Measurements from ENCODE around the gene OXA1L. TPM values are rescaled to one million over a fixed set of nuclear protein-coding genes. Genes with fewer than 3 reads are reported as not detected.
A peak's percentile ranks its signal among the peaks of the same experiment; 100 is the strongest.
"Not testable (repeated sequence)": the region's sequence is repeated elsewhere in the genome, so short reads cannot be mapped to it uniquely, and the experiment has no call there.

The OXA1L gene
- polyA plus RNA-seq (ENCODE audit: insufficient read depth in 1 of 5, insufficient read length in 5 of 5, low replicate concordance in 1 of 5), result 100 to 1,000 TPM; 142 to 161 (median 150) TPM
- long read RNA-seq, donor 1, transcript OXA1L-201 (10 exons, 1,719 nt), result major isoform, 36 of 169 reads
- long read RNA-seq, donor 1, partial matches to known transcripts, result 129 of 169 reads
- long read RNA-seq, donor 1, other reads (novel, unspliced or antisense), result 0 of 169 reads
- long read RNA-seq, donor 2, transcript OXA1L-201 (10 exons, 1,719 nt), result major isoform, 23 of 58 reads
- long read RNA-seq, donor 2, partial matches to known transcripts, result 35 of 58 reads
- long read RNA-seq, donor 2, other reads (novel, unspliced or antisense), result 0 of 58 reads
- long read RNA-seq, donor 3, transcript OXA1L-201 (10 exons, 1,719 nt), result major isoform, 20 of 76 reads
- long read RNA-seq, donor 3, partial matches to known transcripts, result 52 of 76 reads
- long read RNA-seq, donor 3, other reads (novel, unspliced or antisense), result 0 of 76 reads
- long read RNA-seq, donor 4, transcript OXA1L-201 (10 exons, 1,719 nt), result major isoform, 30 of 61 reads
- long read RNA-seq, donor 4, partial matches to known transcripts, result 31 of 61 reads
- long read RNA-seq, donor 4, other reads (novel, unspliced or antisense), result 0 of 61 reads
- long read RNA-seq, donor 5, transcript OXA1L-201 (10 exons, 1,719 nt), result major isoform, 55 of 161 reads
- long read RNA-seq, donor 5, partial matches to known transcripts, result 100 of 161 reads
- long read RNA-seq, donor 5, other reads (novel, unspliced or antisense), result 0 of 161 reads
- long read RNA-seq, donor 6, transcript OXA1L-201 (10 exons, 1,719 nt), result major isoform, 54 of 152 reads
- long read RNA-seq, donor 6, transcript OXA1L-208 (3 exons, 1,224 nt), result minor isoform, 6 of 152 reads
- long read RNA-seq, donor 6, partial matches to known transcripts, result 92 of 152 reads
- long read RNA-seq, donor 6, other reads (novel, unspliced or antisense), result 0 of 152 reads
- long read RNA-seq, donor 7, transcript OXA1L-201 (10 exons, 1,719 nt), result major isoform, 18 of 36 reads
- long read RNA-seq, donor 7, partial matches to known transcripts, result 18 of 36 reads
- long read RNA-seq, donor 7, other reads (novel, unspliced or antisense), result 0 of 36 reads
- long read RNA-seq, donor 8, transcript OXA1L-201 (10 exons, 1,719 nt), result major isoform, 13 of 48 reads
- long read RNA-seq, donor 8, partial matches to known transcripts, result 34 of 48 reads
- long read RNA-seq, donor 8, other reads (novel, unspliced or antisense), result 0 of 48 reads

DNA sequence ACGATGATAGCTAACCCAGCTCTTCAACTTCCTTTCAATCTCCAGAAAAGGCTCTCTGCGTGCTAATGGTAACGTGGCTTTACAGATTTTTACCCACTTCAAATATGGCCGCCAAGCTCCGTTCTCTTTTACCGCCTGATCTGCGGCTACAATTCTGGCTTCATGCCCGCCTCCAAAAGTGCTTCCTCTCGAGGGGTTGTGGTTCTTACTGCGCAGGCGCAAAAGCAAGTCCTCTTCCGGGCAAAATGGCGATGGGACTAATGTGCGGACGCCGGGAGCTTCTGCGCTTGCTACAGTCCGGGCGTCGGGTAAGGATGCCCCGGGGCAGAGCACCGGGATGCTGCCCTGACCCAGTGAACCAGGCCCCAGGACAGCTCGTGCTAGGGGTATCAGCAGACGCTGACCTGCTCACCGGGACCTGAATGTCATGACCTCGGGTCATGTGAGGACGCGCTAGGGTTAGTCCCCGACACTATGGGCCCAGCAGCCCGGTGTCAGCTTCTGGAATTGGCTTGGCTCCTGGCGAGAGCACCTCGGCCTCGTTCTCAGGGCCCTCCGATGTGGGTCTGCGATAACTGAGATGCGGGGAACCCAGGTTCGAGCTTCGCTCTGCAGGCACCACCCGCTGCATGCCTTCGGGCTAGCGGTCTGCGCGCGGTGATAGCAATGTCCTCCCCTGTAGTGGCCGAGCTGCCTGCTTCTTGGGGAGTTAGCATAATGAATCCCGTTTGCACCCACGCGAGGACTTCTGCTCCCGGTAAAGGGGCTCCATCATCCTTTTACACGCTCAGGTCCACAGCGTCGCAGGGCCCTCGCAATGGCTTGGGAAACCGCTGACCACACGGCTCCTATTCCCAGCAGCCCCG is at the start of gene OXA1L:
OXA1L (plus strand) TSS at position 232 of the 866 bp plus-strand sequence; CDS start at position 246, 14 bp downstream.
- peak; percentile 96 to 97 for DNase-seq

DNA sequence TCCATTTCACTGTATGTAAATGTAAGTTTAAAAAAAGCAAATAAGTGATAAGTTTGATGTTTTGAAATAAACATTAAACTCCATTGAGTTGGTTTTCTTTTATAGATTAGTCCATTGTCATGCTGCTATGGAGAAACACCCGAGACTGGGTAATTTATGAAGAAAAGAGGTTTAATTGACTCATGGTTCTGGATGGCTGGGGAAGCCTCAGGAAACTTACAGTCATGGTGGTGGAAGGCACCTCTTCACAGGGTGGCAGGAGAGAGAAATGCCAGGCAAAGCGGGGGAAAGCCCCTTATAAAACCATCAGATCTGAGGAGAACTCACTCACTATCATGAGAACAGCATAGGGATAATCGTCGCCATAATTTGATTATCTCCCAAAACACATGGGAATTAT is 48.4 kb upstream of the OXA1L start:
- no peak for DNase-seq

DNA sequence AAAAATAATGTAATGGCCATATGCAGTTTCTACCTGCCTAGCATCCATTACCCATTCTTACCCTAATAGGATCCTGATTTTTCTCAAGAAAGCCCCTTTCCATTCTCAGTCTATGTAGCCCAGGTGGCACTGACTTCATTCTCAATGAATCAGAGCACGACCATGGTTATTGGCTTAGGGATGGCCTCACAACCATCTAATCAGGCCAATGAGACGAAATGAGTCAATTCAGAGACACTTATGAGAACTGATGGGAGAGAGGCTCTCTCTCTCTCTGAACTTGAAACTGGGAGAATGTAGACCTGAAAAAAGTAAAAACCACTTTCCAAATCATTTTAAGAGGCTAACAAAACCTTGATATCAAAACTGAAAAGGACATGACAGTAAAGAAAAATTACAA is 45.3 kb upstream of the OXA1L start:
- DNase-seq, result no peak

DNA sequence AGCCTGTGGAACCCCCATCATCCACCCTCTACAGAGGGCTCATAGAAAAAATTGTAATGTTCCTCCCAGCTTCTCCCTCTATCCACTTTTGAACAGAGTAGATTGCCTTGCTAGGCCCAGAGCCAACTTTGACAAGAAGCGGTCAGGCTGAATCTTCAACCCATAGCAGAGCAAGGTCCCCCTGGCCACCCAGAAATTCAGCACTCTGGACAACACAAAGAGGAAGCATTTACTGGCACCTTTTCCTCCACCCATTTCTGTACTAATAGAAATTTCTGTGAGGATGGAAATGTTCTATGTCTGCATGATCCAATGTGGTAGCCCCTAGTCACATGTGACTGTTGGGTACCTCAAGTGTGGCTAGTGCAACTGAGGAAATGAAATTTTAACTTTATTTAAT is 42.7 kb upstream of the OXA1L start:
- DNase-seq, result no peak

DNA sequence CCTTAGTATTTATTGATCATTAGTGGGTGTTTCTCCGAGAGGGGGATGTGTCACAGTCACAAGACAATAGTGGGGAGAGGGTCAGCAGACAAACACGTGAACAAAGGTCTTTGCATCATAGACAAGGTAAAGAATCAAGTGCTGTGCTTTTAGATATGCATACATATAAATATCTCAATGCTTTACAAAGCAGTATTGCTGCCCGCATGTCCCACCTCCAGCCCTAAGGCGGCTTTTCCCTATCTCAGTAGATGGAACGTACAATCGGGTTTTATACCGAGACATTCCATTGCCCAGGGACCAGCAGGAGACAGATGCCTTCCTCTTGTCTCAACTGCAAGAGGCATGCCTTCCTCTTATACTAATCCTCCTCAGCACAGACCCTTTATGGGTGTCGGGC is 41.6 kb upstream of the OXA1L start:
- DNase-seq, result not testable (repeated sequence)

DNA sequence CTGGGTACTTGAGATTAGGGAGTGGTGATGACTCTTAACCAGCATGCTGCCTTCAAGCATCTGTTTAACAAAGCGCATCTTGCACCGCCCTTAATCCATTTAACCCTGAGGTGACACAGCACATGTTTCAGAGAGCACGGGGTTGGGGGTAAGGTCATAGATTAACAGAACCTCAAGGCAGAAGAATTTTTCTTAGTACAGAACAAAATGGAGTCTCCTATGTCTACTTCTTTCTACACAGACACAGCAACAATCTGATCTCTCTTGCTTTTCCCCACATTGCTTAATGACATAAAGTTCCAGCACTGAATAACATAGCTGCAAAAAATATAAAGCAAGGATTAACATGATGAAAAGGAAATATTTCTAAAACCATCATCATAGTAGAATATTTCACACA is 41.1 kb upstream of the OXA1L start:
- DNase-seq, result not testable (repeated sequence)

DNA sequence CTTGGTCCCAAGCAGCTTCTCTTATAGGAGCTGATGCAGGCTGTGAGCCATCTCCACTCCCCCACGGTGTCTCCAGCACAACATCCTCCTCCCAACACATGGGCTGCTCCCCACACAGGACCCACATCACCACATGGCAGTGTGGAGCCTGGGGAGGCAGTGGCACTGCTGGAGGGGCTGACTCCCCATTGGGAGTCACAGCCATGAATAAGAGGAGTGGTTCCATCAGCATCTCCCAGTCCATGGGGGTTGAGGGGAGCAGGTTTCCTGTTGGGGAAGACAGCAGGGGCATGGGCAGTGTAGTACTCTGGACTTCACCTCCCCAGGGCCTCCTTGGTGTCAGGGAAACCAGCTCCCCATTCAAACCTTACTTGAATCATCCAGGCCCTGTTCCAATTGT is 40.5 kb upstream of the OXA1L start:
- no peak for DNase-seq

DNA sequence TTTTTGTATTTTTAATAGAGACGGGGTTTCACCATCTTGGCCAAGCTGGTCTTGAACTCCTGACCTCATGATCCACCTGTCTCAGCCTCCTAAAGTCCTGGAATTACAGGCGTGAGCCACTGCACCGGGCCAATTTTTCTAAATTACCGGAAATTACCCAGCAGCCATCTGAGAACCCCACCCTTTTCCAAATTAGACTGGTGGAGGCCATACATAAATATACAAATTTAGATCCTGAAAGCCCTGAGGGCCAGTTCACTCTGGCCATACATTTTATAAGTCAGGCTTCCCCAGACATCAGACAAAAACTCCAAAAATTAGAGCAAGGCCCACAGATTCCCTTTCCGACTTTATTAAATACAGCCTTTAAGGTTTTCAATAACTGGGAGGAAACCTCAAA is 34.4 kb upstream of the OXA1L start:
- DNase-seq, result not testable (repeated sequence)

DNA sequence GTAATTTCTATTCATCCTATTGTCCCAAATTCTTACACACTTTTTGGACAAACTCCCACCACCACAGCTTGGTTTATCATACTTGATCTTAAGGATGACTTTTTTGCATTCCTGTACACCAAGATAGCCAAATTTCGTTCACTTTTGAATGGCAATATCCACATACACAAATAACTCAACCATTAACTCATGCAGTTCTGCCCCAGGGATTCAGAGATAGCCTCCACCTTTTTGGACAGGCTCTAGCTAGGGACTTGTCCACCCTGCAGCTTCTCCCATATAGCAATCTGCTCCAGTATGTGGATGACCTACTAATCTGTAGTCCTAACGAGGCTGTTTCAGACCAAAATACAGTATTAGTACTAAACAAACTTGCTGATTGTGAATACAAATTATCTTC is 32.7 kb upstream of the OXA1L start:
- DNase-seq, result no peak

DNA sequence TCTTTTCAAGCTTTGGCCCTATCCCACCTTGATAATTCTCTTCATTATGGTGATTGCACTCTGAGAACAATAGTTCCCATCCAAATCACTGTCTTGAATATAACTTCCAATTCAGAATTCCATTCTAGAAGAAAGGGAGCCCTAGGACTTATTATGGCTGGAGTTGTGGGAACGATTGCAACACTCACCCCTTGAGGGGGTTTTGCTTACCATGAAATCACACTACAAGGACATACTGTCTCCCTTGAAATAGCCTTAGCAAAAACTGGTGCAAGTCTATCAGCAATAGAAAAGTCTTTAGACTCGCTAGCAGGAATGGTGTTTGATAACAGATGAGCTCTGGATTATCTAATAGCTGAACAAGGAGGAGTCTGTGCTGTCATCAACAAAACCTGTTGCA is 31.4 kb upstream of the OXA1L start:
- no peak for DNase-seq

DNA sequence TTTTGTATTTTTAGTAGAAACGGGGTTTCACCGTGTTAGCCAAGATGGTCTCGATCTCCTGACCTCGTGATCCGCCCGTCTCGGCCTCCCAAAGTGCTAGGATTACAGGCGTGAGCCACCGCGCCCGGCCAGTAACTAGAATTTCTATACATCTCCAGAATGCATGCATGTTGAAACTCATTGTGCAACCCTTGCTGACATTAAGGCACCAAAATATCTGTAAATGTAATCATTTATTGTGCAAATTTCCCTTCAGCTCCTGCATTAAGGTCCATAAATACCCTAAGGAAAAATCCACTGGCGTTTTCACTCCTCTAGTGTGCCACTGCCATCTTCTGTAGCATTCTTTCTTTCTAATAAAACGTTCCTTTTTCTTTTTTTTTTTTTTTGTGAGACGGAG is 30.1 kb upstream of the OXA1L start:
- DNase-seq, result not testable (repeated sequence)

DNA sequence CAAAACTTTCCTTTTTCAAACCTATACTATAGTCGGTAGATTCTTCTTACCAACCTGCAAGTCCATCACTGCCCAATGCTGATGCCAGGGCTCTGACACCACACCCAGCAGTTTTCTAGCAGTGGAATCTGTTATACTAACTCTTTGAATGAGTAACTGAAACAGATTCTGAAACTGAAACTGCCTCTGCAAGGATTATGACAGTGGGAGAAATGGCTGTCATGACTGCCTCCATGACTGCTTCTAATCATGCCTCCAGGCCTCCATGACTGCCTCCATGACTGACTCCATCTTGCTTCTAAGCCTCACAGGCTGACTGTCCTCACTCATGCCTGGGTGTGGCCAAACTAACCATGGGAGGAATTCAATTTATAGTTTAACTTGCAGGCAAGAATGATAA is 29.4 kb upstream of the OXA1L start:
- DNase-seq, result no peak

DNA sequence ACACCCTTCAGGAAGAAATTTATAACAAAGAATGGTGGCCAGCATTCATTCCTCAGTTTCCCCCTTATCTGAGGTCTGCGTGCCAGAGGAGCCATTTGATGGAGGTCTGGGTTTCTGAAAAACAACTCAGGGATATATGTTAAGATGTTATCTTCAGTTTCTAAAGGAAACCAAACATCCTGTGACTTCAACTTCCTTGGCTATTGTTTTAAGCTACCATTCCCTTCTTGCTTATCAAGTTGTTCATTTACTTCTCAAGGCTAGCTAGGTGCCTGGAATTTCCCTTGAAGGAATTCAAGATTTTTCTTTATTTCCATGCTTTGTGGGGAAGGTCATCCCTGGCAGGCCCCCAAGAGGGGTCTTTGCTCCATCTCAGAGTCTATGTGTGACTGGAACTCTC is 27.1 kb upstream of the OXA1L start:
- no peak for DNase-seq

DNA sequence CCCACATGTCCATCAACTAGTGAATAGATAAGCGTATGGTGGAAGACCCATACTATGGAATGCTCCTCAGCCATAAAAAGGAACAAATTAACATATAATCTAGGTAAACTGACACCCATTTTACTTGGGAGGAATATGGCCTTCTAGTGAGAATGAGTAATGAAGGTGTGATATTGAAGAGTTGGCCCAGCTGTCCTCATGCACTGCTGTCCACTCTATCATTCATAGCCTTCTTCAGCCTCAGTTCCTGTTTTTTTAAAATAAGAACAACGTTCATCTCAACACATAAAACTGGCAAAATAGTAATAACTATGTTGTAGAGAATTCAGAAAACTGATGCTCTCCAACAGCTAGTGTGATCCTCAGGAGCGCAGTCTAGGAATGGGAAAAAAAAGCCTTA is 26.5 kb upstream of the OXA1L start:
- DNase-seq, result no peak

DNA sequence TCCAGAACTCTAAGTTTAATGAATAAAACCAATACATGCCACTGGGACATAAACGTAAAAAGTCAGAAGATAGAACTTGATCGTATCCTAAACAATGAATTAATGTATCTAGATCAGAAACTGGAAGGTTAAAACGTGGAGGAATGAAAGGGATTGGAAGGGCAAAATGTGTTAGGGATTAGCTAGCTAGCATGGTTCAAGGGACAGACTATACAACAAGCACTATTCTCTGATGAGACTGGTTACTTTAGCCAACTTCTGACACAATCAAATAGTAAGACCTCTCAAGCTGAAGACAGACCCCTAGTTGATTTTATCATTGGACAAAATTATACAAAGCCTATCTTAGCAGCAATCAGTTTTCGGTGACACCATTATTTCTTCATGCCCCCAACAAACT is 18.7 kb upstream of the OXA1L start:
- DNase-seq, result no peak

DNA sequence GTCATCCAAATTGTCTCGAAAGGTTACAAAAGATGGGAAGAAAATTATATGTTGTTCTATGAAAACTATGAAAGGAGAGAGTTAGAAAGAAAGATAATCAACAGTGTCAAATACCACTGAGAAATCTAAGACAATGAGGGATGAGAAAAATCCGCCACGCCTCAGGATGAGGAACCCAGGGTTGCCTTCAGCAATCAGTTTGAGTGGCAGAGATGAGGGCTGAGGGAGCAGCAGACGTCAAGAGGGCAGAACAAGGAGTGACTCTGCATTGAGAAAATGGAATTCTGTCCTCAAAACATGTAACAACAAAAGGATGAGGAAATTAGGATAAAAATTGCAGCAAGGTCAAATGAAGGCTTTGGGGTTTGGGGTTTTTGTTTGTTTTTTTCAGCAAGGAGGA is 18.3 kb upstream of the OXA1L start:
- DNase-seq, result no peak

DNA sequence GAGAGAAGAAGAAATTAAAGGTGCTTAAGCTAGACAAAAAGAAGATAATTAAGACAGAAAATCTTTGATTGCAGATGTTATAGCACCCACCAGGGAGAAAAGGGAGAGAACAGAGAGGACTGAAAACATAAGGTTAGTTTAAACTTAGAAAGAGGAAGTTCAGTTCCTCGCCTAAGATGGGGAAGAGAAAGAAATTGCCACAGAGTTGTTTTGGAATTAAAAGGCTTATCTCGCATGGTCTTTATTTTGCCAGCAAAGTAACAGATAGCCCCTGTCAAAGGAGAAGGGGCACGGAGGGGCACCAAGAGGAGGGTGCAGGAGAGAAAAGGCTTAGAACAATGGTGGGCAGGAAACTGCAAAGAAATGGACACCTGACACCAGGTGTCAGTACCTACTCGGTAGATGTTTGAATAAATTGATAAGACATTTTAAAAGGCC is 17.8 kb upstream of the OXA1L start:
- no peak for DNase-seq

DNA sequence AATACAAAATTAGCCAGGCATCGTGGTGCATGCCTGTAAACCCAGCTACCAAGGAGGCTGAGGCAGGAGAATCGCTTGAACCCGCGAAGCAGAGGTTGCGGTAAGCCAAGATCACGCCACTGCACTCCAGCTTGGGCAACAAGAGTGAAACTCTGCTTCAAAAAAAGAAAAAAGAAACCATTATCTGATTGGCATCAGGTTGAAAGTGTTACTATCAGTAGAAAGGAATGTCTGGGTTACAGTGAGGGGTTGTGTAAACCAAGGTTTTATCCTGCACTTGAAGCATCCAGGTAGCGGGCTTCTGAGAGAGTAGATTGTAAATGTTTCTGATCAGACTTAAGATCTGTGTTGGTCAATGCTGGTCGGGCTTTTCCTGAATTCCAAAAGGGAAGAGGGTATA is 14.1 kb upstream of the OXA1L start:
- no peak for DNase-seq

DNA sequence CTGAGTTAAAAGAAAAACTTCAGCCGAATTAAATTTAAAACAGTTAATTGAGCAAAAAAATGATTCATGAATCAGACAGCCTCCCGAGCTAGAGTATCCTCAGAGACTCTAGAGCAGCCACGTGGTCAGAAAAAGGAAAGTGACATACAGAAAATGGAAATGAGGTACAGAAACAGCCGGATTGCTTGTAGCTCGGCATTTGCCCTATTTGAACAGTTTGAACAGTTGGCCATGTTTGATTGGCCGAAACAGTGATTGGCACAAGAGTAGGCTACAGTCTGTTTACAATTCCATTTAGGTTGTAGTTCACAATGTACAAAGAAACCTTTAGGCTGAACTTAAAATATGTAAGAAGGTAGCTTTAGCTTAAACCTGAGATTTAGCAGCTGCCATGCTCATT is 12.9 kb upstream of the OXA1L start:
- no peak for DNase-seq

DNA sequence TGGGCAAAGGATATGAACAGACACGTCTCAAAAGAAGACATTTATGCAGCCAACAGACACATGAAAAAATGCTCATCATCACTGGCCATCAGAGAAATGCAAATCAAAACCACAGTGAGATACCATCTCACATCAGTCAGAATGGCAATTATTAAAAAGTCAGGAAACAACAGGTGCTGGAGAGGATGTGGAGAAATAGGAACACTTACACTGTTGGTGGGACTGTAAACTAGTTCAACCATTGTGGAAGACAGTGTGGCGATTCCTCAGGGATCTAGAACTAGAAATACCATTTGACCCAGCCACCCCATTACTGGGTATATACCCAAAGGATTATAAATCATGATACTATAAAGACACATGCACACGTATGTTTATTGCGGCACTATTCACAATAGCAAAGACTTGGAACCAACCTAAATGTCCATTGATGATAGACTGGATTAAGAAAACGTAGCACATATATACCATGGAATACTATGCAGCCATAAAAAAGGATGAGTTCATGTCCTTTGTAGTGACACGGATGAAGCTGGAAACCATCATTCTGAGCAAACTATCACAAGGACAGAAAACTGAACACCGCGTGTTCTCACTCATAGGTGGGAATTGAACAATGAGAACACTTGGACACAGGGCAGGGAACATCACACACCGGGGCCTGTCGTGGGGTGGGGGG is 8.4 kb upstream of the OXA1L start:
- not testable (repeated sequence) for DNase-seq

DNA sequence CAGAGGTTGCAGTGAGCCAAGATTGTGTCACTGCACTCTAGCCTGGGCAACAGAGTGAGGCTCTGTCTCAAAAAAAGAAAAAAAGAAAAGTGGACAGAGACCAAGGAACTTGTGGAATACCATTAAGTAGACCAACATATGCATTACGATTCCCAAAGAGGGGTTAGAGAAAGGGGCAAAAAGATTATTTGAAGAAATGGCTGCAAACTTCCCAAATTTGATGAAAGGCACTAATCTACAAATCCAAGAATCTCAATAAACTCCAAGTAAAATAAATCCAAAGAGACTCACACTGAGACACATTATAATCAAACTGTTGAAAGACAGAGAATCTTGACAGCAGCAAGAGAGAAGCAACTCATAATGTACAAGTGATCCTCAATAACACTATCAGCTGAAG is 4.8 kb upstream of the OXA1L start:
- DNase-seq, result no peak

All from right lung (tissue), 10 donors.